ENCODE measurements around the gene NUBP2. TPM values are rescaled to one million over a fixed set of nuclear protein-coding genes. Genes with fewer than 3 reads are reported as not detected.

Gene NUBP2
- total RNA-seq, 1 experiment from 2014 or later = 103 TPM

- 0 out of 4 replicates have a peak, but pooled peaks cover 2 to 5% of the 10 kb centered on the region in 2 experiments for H3K36me3 ChIP-seq (ENCODE audit: control insufficient read depth in 1 of 2, insufficient read depth in 2 of 2, low read length in 2 of 2)
- RAD21 ChIA-PET (ENCODE audit: low non-redundant PET in 1 of 2, low total read pairs in 2 of 2, uncharacterized antibody in 2 of 2, unreplicated experiment in 2 of 2) = no interaction called here
- H4K20me1 ChIP-seq (ENCODE audit: insufficient read depth) = no peaks in the 10 kb centered on the region
- DNase-seq (ENCODE audit: low read depth, low spot score) = no peak
- BruUV-seq (replicated peaks) = no TSS peak
- no peaks in the 10 kb centered on the region for H3K27me3 ChIP-seq (ENCODE audit: insufficient read depth, low read length)
- POLR2A ChIA-PET = no interaction called here
- H3K79me2 ChIP-seq (ENCODE audit: insufficient read depth, low read length) = no peaks in the 10 kb centered on the region
- no peak overlapping the region for H3K4me2 ChIP-seq (ENCODE audit: low read length)
- CTCF ChIA-PET = no interaction called here
- no peaks in the 10 kb centered on the region for H3K4me1 ChIP-seq (ENCODE audit: control insufficient read depth in 1 of 2, insufficient read depth in 2 of 2, low read length in 2 of 2)
- no peaks in the 10 kb centered on the region for H3K9me2 ChIP-seq (ENCODE audit: insufficient read depth)
- H3K9ac ChIP-seq (ENCODE audit: low read length) = no peak overlapping the region
- no peak overlapping the region for H2AFZ ChIP-seq (ENCODE audit: low read depth, low read length, poor library complexity, severe bottlenecking)
- ATAC-seq = no peak
- no peaks in the 10 kb centered on the region for H3K9me3 ChIP-seq (ENCODE audit: control insufficient read depth in 1 of 2, insufficient read depth in 1 of 2, low read depth in 1 of 2, low read length in 2 of 2)
- TF ChIP-seq EZH2 (IDR thresholded peaks at IDR 0.05) (no peak), CEBPB (IDR thresholded peaks at IDR 0.05; ENCODE audit: low read depth) (no peak), YY1 (IDR thresholded peaks at IDR 0.05; ENCODE audit: extremely low read depth, insufficient replicate concordance, low read depth, low read length) (no peak), POLR2A (IDR thresholded peaks at IDR 0.05; ENCODE audit: borderline replicate concordance, extremely low read depth, insufficient read depth, insufficient read length) (no peak), CBX3 (IDR thresholded peaks at IDR 0.05; ENCODE audit: low read depth) (no peak), SRF (IDR thresholded peaks at IDR 0.05; ENCODE audit: low read depth) (no peak), CTCF (IDR thresholded peaks at IDR 0.05 in 2 of 3, conservative IDR thresholded peaks at IDR 0.05 in 1 of 3; ENCODE audit: borderline replicate concordance in 1 of 3, insufficient read depth in 1 of 3, low read depth in 2 of 3, low read length in 2 of 3) (no peak), RAD21 (IDR thresholded peaks at IDR 0.05; ENCODE audit: low read depth) (no peak), EZH2phosphoT487 (IDR thresholded peaks at IDR 0.05; ENCODE audit: borderline replicate concordance) (no peak), SP1 (IDR thresholded peaks at IDR 0.05; ENCODE audit: low read depth) (no peak), JUND (IDR thresholded peaks at IDR 0.05) (no peak), ZNF274 (IDR thresholded peaks at IDR 0.05; ENCODE audit: low read depth, low read length) (no peak)
- no peak overlapping the region for H3K4me3 ChIP-seq (replicated peaks in 1 of 2; ENCODE audit: low read depth in 1 of 2, low read length in 2 of 2)
- no peak overlapping the region for H3K27ac ChIP-seq (ENCODE audit: low read depth, low read length)
- intact Hi-C loops (cut with micrococcal nuclease) = no loop called here
Measured at GRCh38 chr16:1818204-1818872, 35.6 kb downstream of the NUBP2 start.
